ENCODE results near the gene RMI2. TPM values are rescaled to one million over a fixed set of nuclear protein-coding genes. Genes with fewer than 3 reads are reported as not detected.

RMI2 gene
- polyA plus RNA-seq, 1 donor (not counting 4 experiments of a cell fraction or from before 2014, with no cell fraction given): 6.8 TPM

DNA sequence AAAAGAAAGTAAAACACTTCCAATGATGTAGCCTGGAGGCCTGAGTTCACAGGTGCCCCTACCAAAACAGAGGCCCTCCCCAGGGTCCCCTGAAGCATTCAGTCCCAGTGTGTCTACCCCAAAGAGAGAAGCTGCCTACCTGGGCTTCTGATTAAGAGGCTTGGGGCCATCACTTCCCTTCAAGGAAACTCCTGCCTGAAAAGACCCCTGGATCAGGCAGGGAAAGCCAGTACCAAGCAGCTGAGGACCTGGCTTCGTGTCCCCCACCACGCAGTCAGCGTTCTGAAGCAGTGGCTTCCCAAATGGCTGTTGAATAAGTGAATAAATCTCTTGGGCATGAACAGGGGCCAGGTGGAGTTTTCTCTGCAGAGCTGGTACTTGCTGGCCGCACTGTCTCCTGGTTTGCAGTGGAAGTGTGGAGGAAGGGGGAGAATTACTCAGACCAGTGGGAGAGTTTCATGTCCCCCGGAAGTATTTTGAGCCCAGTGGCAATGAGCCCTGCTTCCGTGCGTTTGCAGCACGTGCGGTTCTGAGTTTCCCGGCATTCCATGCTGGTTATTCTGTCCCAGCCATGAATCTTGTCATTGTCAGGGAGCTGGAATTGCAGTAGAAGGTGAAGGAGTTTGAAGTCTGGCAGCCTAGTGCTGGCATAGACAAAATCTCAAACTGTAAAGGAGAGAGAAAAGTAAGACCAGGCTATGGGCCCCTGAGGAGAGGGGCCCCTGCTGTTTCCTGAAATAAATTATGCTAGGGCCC lies 27.0 kb downstream of the RMI2 start:
- H3K4me3 ChIP-seq (ENCODE audit: control insufficient read depth in 2 of 3, extremely low read depth in 1 of 3, insufficient read depth in 2 of 3, low read depth in 1 of 3, low read length in 3 of 3): no peak overlapping the region
- DNase-seq (ENCODE audit: low read depth, low spot score) (no peak), FAIRE-seq (no peak)
- H3K27ac ChIP-seq (ENCODE audit: control insufficient read depth, insufficient read depth, low read length): no peak overlapping the region
- no peaks in the 10 kb centered on the region for H3K79me2 ChIP-seq (ENCODE audit: control insufficient read depth, insufficient read depth, low read length)
- H3K9me1 ChIP-seq (ENCODE audit: control insufficient read depth, extremely low read depth, insufficient read depth, low read length): no peaks in the 10 kb centered on the region
- no peak overlapping the region for H3K9ac ChIP-seq (ENCODE audit: control insufficient read depth, extremely low read depth, insufficient read depth, low read length)
- H4K20me1 ChIP-seq (ENCODE audit: control insufficient read depth, extremely low read depth, insufficient read depth, low read length): no peaks in the 10 kb centered on the region
- dilution Hi-C loops (cut with MboI; ENCODE audit: extremely low pct_ligation_motif_present, low sequenced_read_pairs): no loop called here
- H3K4me2 ChIP-seq (ENCODE audit: control insufficient read depth, extremely low read depth, insufficient read depth, low read depth, low read length): no peak overlapping the region
- no peaks in the 10 kb centered on the region for H3K4me1 ChIP-seq (ENCODE audit: control insufficient read depth, extremely low read depth, insufficient read depth, low read length)
- no peak overlapping the region for H2AFZ ChIP-seq (ENCODE audit: control insufficient read depth, low read length)
- no peaks in the 10 kb centered on the region for H3K36me3 ChIP-seq (ENCODE audit: control insufficient read depth in 2 of 2, extremely low read depth in 1 of 2, insufficient read depth in 2 of 2, low read length in 2 of 2)
- TF ChIP-seq EZH2 (IDR thresholded peaks at IDR 0.05; ENCODE audit: low read length): no peak
- TF ChIP-seq, protein P1, sequence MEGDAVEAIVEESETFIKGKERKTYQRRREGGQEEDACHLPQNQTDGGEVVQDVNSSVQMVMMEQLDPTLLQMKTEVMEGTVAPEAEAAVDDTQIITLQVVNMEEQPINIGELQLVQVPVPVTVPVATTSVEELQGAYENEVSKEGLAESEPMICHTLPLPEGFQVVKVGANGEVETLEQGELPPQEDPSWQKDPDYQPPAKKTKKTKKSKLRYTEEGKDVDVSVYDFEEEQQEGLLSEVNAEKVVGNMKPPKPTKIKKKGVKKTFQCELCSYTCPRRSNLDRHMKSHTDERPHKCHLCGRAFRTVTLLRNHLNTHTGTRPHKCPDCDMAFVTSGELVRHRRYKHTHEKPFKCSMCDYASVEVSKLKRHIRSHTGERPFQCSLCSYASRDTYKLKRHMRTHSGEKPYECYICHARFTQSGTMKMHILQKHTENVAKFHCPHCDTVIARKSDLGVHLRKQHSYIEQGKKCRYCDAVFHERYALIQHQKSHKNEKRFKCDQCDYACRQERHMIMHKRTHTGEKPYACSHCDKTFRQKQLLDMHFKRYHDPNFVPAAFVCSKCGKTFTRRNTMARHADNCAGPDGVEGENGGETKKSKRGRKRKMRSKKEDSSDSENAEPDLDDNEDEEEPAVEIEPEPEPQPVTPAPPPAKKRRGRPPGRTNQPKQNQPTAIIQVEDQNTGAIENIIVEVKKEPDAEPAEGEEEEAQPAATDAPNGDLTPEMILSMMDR (optimal IDR thresholded peaks at IDR 0.05 in 1 of 3, IDR thresholded peaks at IDR 0.05 in 1 of 3, conservative IDR thresholded peaks at IDR 0.05 in 1 of 3; ENCODE audit: extremely low read depth in 1 of 3, insufficient read depth in 2 of 3, low read length in 3 of 3): no peak
- H3K27me3 ChIP-seq (ENCODE audit: control insufficient read depth, extremely low read depth, insufficient read depth, low read length): no peaks in the 10 kb centered on the region
- no peaks in the 10 kb centered on the region for H3K9me3 ChIP-seq (ENCODE audit: control insufficient read depth, low read depth, low read length)

- DNase-seq (ENCODE audit: low read depth, low spot score): no peak
- Histone ChIP-seq H4K20me1 (ENCODE audit: control insufficient read depth, extremely low read depth, insufficient read depth, low read length) (no peaks in the 10 kb centered on the region), H3K27me3 (ENCODE audit: control insufficient read depth, extremely low read depth, insufficient read depth, low read length) (no peaks in the 10 kb centered on the region), H3K4me3 (ENCODE audit: control insufficient read depth in 2 of 3, extremely low read depth in 1 of 3, insufficient read depth in 2 of 3, low read depth in 1 of 3, low read length in 3 of 3) (no peak overlapping the region), H3K9me3 (ENCODE audit: control insufficient read depth, low read depth, low read length) (no peaks in the 10 kb centered on the region), H3K4me1 (ENCODE audit: control insufficient read depth, extremely low read depth, insufficient read depth, low read length) (no peaks in the 10 kb centered on the region), H3K79me2 (ENCODE audit: control insufficient read depth, insufficient read depth, low read length) (no peaks in the 10 kb centered on the region), H3K4me2 (ENCODE audit: control insufficient read depth, extremely low read depth, insufficient read depth, low read depth, low read length) (no peak overlapping the region), H3K27ac (ENCODE audit: control insufficient read depth, insufficient read depth, low read length) (no peak overlapping the region), H3K9me1 (ENCODE audit: control insufficient read depth, extremely low read depth, insufficient read depth, low read length) (no peaks in the 10 kb centered on the region), H3K9ac (ENCODE audit: control insufficient read depth, extremely low read depth, insufficient read depth, low read length) (no peak overlapping the region), H2AFZ (ENCODE audit: control insufficient read depth, low read length) (no peak overlapping the region), H3K36me3 (ENCODE audit: control insufficient read depth in 2 of 2, extremely low read depth in 1 of 2, insufficient read depth in 2 of 2, low read length in 2 of 2) (no peaks in the 10 kb centered on the region)
- no peak for FAIRE-seq
- TF ChIP-seq, protein P1 (optimal IDR thresholded peaks at IDR 0.05 in 1 of 3, IDR thresholded peaks at IDR 0.05 in 1 of 3, conservative IDR thresholded peaks at IDR 0.05 in 1 of 3; ENCODE audit: extremely low read depth in 1 of 3, insufficient read depth in 2 of 3, low read length in 3 of 3): no peak
- dilution Hi-C loops (cut with MboI; ENCODE audit: extremely low pct_ligation_motif_present, low sequenced_read_pairs): no loop called here
These were observed 27.6 kb downstream of the RMI2 start for GRCh38 chr16:11372829-11373306.
